ENCODE results near the gene NEK8.

- TF ChIP-seq POLR2A (IDR thresholded peaks at IDR 0.05), result no peak
- TF ChIP-seq, protein P1, sequence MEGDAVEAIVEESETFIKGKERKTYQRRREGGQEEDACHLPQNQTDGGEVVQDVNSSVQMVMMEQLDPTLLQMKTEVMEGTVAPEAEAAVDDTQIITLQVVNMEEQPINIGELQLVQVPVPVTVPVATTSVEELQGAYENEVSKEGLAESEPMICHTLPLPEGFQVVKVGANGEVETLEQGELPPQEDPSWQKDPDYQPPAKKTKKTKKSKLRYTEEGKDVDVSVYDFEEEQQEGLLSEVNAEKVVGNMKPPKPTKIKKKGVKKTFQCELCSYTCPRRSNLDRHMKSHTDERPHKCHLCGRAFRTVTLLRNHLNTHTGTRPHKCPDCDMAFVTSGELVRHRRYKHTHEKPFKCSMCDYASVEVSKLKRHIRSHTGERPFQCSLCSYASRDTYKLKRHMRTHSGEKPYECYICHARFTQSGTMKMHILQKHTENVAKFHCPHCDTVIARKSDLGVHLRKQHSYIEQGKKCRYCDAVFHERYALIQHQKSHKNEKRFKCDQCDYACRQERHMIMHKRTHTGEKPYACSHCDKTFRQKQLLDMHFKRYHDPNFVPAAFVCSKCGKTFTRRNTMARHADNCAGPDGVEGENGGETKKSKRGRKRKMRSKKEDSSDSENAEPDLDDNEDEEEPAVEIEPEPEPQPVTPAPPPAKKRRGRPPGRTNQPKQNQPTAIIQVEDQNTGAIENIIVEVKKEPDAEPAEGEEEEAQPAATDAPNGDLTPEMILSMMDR (IDR thresholded peaks at IDR 0.05 in 8 of 11, conservative IDR thresholded peaks at IDR 0.05 in 3 of 11), result no peak
Observed at GRCh38 chr17:28759256-28759865, 30.8 kb downstream of the NEK8 start.
